ENCODE measurements around the gene AHNAK. TPM values are rescaled to one million over a fixed set of nuclear protein-coding genes. Genes with fewer than 3 reads are reported as not detected.
"Not testable (repeated sequence)": the region's sequence is repeated elsewhere in the genome, so short reads cannot be mapped to it uniquely, and the experiment has no call there.

AHNAK gene
- total RNA-seq, 2 experiments from 2014 or later: 0.21 to 0.28 TPM

- CTCF ChIA-PET (ENCODE audit: unreplicated experiment): no interaction called here
- TF ChIP-seq, protein P1, sequence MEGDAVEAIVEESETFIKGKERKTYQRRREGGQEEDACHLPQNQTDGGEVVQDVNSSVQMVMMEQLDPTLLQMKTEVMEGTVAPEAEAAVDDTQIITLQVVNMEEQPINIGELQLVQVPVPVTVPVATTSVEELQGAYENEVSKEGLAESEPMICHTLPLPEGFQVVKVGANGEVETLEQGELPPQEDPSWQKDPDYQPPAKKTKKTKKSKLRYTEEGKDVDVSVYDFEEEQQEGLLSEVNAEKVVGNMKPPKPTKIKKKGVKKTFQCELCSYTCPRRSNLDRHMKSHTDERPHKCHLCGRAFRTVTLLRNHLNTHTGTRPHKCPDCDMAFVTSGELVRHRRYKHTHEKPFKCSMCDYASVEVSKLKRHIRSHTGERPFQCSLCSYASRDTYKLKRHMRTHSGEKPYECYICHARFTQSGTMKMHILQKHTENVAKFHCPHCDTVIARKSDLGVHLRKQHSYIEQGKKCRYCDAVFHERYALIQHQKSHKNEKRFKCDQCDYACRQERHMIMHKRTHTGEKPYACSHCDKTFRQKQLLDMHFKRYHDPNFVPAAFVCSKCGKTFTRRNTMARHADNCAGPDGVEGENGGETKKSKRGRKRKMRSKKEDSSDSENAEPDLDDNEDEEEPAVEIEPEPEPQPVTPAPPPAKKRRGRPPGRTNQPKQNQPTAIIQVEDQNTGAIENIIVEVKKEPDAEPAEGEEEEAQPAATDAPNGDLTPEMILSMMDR (conservative IDR thresholded peaks at IDR 0.05; ENCODE audit: low read length): no peak
- TF ChIP-seq EZH2phosphoT487 (IDR thresholded peaks at IDR 0.05; ENCODE audit: borderline replicate concordance, low read depth, low read length): no peak
- H3K4me2 ChIP-seq (ENCODE audit: low read length): no peak overlapping the region
- H4K20me1 ChIP-seq (ENCODE audit: insufficient read depth, low read length): no peaks in the 10 kb centered on the region
- H3K4me3 ChIP-seq (ENCODE audit: low read depth, low read length, poor library complexity, severe bottlenecking): no peak overlapping the region
- no peaks in the 10 kb centered on the region for H3K9me3 ChIP-seq (ENCODE audit: low read length)
- intact Hi-C loops (cut with micrococcal nuclease; ENCODE audit: unreplicated experiment): no loop called here
- H3K4me1 ChIP-seq (ENCODE audit: insufficient read depth, low read length, poor library complexity, severe bottlenecking): no peaks in the 10 kb centered on the region
- POLR2A ChIA-PET: no interaction called here
- no peaks in the 10 kb centered on the region for H3K36me3 ChIP-seq (ENCODE audit: insufficient read depth, low read length)
- BruUV-seq (replicated peaks): no TSS peak
- H3K9me2 ChIP-seq (ENCODE audit: insufficient read depth, low read length): no peaks in the 10 kb centered on the region
- no peak overlapping the region for H3K27ac ChIP-seq (ENCODE audit: low read depth, low read length, poor library complexity, severe bottlenecking)
- H3K79me2 ChIP-seq (ENCODE audit: insufficient read depth, low read depth, low read length): no peaks in the 10 kb centered on the region
- H2AFZ ChIP-seq (ENCODE audit: low read length): no peak overlapping the region
- no peak for DNase-seq (ENCODE audit: low spot score)
Measured at GRCh38 chr11:62388999-62389398, 157.6 kb downstream of the AHNAK start.

GRCh38 chr11:62387381-62387780 lies 159.2 kb downstream of the AHNAK start:
- POLR2A ChIA-PET: interaction anchor here (0.7 kb wide), 1 partner anchor 59 kb away, joined by 3 read pairs; no protein-coding TSS in a partner anchor

DNA sequence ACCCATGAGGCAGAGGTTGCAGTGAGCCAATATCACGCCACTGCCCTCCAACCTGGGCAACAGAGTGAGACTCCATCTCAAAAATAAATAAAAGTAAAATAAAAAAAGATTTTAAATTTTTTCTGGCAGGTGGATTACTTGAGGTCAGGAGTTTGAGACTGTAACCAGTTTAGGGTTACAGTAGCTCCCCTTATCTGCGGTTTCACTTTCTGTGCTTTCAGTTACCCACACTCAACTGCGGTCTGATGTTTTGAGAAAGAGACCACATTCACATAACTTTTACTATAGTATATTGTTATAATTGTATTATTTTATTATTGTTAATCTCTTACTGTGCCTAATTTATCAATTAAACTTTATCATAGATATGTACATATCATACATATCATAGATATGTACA lies 160.5 kb downstream of the AHNAK start:
- H3K79me2 ChIP-seq (ENCODE audit: insufficient read depth, low read depth, low read length); H3K36me3 ChIP-seq (ENCODE audit: insufficient read depth, low read length); H4K20me1 ChIP-seq (ENCODE audit: insufficient read depth, low read length); BruUV-seq (replicated peaks); intact Hi-C loops (cut with micrococcal nuclease; ENCODE audit: unreplicated experiment); CTCF ChIA-PET (ENCODE audit: unreplicated experiment); H3K4me1 ChIP-seq (ENCODE audit: insufficient read depth, low read length, poor library complexity, severe bottlenecking); H3K4me3 ChIP-seq (ENCODE audit: low read depth, low read length, poor library complexity, severe bottlenecking); H3K9me3 ChIP-seq (ENCODE audit: low read length); H3K4me2 ChIP-seq (ENCODE audit: low read length); H3K27ac ChIP-seq (ENCODE audit: low read depth, low read length, poor library complexity, severe bottlenecking); DNase-seq (ENCODE audit: low spot score); H3K9me2 ChIP-seq (ENCODE audit: insufficient read depth, low read length); H2AFZ ChIP-seq (ENCODE audit: low read length): not testable (repeated sequence)
- POLR2A ChIA-PET: interaction anchor here (1.2 kb wide), 1 partner anchor 8 kb away, joined by 5 read pairs; no protein-coding TSS in a partner anchor

More at GRCh38 chr11:62387381-62387780, 159.2 kb downstream of the AHNAK start:
- no peak overlapping the region for H3K27ac ChIP-seq (ENCODE audit: low read depth, low read length, poor library complexity, severe bottlenecking)
- H4K20me1 ChIP-seq (ENCODE audit: insufficient read depth, low read length): no peaks in the 10 kb centered on the region
- no peak for TF ChIP-seq EZH2phosphoT487 (IDR thresholded peaks at IDR 0.05; ENCODE audit: borderline replicate concordance, low read depth, low read length)
- TF ChIP-seq, protein P1 (conservative IDR thresholded peaks at IDR 0.05; ENCODE audit: low read length): no peak
- H3K9me3 ChIP-seq (ENCODE audit: low read length): no peaks in the 10 kb centered on the region
- CTCF ChIA-PET (ENCODE audit: unreplicated experiment): no interaction called here
- H3K79me2 ChIP-seq (ENCODE audit: insufficient read depth, low read depth, low read length): no peaks in the 10 kb centered on the region
- no peaks in the 10 kb centered on the region for H3K36me3 ChIP-seq (ENCODE audit: insufficient read depth, low read length)
- no peak overlapping the region for H3K4me2 ChIP-seq (ENCODE audit: low read length)
- no peak for DNase-seq (ENCODE audit: low spot score)
- no peaks in the 10 kb centered on the region for H3K4me1 ChIP-seq (ENCODE audit: insufficient read depth, low read length, poor library complexity, severe bottlenecking)
- no TSS peak for BruUV-seq (replicated peaks)
- no peak overlapping the region for H2AFZ ChIP-seq (ENCODE audit: low read length)
- no peaks in the 10 kb centered on the region for H3K9me2 ChIP-seq (ENCODE audit: insufficient read depth, low read length)
- intact Hi-C loops (cut with micrococcal nuclease; ENCODE audit: unreplicated experiment): no loop called here
- no peak overlapping the region for H3K4me3 ChIP-seq (ENCODE audit: low read depth, low read length, poor library complexity, severe bottlenecking)

Data from OCI-LY7 (cell line).